ENCODE results near the gene KRTAP5-10.
"Not testable (repeated sequence)": the region's sequence is repeated elsewhere in the genome, so short reads cannot be mapped to it uniquely, and the experiment has no call there.

The KRTAP5-10 gene

GRCh38 chr11:71613931-71614330 lies 48.6 kb downstream of the KRTAP5-10 start:
- DNase-seq: not testable (repeated sequence)

DNA sequence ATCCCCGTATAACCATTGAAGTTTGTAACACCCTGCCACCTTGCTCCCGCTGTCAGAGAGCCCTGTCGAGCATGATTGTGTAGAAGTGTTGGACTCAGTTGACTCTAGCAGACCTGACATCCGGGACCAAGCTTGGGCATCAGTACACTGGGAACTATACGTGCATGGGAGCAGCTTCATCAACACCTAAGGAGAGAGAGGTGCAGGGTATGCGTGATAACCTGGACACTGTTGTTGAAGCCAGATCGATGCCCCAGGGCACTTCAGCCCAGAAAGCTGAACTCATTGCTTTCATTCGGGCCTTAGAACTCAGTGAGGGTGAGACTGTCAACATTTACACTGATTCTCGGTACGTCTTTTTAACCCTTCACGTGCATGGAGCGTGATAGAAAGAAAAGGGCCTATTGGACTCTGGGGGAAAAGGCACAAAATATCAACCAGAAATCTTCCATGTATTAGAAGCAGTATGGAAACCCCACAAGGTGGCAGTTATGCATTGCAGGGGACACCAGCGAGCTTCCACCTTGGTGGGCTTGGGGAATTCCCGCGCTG lies 49.1 kb downstream of the KRTAP5-10 start:
- DNase-seq: not testable (repeated sequence)

- DNase-seq: not testable (repeated sequence)
Observed at GRCh38 chr11:71615003-71615402, 49.6 kb downstream of the KRTAP5-10 start.

Measured in stimulated activated CD4-positive, alpha-beta T cell treated with anti-CD3 and anti-CD28 coated beads, Interleukin-2, amount 100 ng/mL, for 24 hours (primary cell).